IPS-NIHi11 (cell line): ENCODE measurements around the gene TMEM235.

Experiments
- DNase-seq: peaks from one replicate; pipeline ENCODE4 v3.0.0; 2012; ENCODE audit warnings: mixed read lengths, low spot score

TMEM235 gene

DNA sequence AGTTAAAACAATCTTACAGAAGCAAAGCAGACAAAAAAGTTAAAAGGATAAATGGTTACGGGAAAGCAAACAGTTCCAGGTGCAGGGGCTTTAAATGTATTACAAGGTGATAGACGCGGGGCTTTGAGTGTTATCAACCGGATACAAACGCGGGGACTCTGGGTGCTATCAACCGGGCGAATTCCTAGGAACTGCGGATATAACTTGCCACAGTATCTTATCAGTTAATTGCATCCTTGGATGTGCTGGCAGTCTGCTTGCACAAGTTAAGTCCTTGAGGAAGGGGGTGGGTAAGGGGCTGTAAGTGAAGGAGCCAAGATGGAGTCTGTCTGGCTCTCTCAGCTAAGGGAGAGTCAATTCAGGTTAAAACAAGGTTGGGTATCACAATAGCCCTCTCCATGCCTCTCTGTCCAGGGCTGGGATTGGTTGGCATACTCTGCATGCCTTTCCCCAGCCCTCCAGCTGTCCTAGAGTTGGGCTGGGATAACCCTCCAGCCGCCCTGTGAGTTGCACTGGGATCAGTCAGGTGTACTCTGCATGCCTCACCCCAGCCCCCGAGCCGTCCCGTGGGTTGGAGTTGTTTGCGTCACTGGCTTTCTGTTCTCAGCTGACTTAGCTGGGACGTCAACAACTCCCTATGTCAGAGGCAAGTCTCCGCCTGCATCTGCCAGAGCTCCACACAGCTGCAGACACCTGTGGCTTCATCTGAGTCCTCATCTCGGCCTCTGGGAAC, 40.9 kb downstream of the TMEM235 start:
- DNase-seq: peak; percentile 66

DNA sequence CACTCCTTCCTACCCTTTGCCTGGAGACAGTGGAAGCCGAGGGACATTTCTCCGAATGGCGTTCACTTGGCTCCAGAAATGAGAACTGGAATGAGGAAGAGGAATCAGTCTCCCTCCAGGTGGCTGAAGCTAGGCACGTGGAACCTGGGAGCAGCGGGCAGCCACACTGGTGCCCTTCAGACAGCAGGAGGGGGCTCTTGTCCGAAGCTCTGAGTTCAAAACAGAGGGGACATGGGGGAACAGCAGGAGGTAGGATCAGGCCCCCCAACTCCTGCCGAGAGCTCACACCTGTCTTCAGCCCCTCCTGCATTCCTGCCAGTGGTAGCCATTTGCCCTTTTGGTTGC, 41.5 kb downstream of the TMEM235 start:
- no peak for DNase-seq

DNA sequence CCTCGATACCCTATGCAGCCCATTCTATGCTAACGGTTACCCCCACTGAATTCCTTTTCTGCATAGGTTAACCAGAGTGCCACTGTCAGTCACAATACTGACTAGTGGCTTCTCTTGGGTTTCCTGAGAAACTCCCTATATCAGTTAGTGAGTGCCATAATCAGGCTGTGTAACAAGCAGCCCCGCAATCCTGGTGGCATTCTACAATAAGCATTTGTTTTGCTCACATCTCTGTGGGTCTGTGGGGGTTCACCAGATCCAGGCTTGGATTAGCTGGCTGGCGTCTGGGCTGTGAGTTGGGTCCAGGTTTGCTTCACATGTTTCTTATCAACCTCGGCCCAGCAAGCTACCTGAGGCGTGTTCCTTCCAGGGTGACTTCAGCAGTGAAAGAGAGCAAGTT, 42.4 kb downstream of the TMEM235 start:
- no peak for DNase-seq

DNA sequence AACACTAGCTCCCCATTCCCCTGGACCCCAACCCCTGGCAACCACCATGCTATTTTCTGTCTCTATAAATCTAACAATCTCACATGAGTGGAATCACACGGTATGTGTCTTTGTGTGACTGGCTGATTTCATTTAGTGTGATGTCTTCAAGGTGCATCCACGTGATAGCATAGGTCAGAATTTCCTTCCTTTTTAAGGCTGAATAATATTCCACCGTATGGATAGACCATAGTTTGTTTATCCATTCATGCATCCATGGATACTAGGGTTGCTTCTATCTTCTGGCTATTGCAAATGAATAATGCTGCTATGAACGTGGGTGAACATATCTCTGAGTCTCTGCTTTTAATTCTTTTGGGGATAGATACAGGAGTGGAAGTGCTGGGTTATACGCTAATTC, 43.9 kb downstream of the TMEM235 start:
- no peak for DNase-seq

DNA sequence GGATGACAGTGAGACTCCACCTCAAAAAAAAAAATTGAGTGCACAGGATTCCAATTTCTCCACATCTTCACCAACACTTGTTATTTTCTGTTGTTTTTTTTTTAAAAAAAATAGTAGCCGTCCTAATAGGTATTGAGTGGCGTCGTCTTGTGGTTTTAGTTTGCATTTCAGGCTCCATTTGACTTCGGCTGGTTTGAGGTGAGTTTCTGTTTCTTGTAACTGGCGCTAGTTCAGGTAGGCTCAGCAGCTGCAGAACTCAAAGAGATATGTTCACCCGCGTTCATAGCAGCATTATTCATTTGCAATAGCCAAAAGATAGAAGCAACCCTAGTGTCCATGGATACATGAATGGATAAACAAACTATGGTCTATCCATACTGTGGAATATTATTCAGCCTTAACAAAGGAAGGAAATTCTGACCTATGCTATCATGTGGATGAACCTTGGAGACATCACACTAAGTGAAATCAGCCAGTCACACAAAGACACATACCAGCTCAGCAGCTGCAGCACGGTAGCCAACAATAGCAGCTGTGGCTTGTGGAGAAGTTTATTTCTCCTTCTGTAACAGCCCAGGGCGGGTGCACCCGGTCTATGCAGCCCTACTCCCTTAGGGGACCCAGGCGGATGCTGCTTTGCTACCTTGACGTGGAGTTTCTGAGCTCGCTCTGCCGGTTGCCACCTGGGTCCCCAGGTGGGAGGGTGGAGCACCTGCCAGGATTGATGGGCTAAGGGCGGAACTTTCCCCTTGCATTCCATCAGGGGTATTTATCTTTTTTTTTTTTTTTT, 44.9 kb downstream of the TMEM235 start:
- no peak for DNase-seq

DNA sequence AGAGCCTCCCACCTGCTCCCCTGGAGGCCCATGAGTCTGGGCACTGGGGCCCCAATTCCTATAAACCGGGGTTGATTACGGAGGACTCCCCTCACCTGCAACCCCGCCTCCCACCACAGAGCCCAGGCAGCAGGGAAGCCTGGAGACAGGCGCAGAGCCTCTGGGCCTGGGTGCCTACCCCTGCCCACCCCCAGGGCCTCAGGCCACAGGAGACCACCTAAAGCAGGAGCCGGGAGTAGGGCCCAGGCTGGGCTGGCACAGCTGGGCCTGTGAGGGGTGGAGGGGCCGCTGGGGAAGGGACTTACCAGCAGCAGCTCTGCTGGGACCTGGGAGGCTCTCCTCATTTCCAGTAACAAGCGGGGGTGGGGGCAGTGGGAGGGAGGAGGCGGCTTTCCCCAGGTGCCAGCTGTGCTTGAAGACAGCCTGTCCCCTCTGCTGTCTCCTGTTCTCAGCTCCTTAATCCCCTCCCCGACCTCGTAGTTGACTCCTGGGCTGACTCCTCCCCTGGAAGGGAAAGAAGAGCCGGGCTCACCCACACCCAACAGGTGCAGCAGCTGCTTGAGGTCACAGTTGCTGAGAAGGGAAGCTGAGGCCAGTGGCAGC, 46.8 kb downstream of the TMEM235 start:
- DNase-seq: no peak

DNA sequence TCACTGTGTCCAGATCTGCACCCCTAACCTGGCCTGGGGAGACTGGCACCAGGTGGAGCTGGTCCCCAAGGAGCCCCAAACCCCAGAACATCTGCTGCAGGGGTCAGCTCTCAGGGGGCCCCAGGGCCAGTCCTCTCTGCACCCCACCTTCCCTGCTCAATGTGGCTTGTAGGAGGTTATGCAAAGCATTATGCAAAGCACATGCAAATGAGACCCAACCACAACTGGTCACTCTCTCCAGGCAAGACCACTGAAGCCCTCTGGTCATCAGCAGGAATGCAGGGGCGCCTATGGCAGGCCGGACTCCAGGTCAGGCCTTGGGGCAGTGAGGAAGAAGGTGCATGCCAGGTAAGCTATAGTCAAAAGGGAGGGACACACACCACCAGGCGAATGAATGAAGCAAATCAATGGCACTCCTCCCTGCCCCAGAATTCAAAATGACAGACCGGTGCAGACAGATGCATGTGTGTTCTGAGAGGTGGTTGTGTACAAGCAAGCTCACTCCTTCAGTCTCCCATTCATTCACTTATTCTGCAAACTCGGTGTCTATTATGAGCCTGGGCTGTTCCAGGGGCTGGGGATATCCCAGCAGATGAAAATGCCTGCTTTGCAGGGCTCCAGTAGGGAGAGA, 48.0 kb downstream of the TMEM235 start:
- no peak for DNase-seq

DNA sequence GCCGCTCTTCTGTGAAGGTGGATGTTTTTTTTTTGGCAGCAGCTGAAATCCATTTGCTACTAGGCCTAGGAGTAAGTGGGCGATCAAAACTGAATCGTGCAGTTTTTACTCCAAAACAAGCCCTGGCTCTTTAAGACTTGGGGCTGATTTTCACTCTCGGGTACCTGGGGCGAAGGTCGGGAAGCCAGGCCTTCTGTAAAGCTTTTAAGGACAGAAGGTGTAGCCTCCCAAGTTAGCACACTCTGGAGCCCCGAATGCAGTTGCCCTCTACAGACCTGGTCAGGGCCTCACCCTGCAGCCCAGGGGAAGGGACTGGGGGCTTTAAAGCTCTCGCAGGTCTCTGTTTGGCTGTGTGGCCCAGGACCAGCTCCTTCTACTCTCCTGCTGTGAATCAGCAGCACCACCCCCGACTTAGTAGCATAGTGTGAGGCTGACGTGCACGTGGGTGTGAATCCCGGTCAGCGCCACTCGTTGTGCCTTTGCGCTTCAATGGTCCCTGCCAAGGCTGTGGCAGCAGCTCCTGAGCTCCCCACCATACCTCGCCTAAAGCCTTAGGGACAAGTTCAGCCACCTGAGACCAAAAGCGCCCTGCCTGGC, 49.9 kb downstream of the TMEM235 start:
- no peak for DNase-seq

DNA sequence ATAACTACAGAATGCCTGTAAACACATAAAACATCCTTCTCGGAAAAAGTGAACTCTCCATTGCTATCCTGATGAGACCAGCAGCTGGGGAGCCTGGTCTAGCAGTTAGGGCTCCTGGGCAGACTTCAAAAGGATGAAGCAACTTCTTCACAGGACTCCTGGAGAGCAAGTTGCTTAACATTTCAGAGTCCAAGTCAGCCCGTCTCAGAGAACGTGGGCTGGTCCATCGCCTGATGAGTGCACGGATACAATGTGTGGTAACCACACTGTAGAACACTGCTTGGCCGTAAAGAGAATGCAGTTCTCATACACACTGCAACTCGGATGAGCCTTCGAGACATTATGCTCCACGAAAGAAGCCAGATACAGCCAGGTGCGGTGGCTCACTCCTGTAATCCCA, 52.7 kb downstream of the TMEM235 start:
- DNase-seq: no peak

DNA sequence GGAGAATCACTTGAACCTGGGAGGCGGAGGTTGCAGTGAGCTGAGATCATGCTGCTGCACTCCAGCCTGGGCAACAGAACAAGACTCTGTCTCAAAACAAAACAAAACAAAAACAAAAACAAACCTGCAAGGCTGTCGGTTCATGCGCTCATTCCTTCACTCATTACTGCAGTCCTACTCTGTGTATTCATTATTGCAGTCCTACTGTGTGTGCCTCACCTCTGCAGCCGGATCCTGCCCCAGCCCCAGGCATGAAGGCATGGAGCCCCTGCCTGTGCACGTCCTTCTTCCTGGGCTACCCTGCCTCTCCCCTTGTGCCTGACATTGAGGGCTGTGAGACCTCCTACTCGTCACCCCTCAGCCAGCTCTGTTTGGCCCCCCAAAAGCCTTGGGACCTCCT, 57.6 kb downstream of the TMEM235 start:
- no peak for DNase-seq

DNA sequence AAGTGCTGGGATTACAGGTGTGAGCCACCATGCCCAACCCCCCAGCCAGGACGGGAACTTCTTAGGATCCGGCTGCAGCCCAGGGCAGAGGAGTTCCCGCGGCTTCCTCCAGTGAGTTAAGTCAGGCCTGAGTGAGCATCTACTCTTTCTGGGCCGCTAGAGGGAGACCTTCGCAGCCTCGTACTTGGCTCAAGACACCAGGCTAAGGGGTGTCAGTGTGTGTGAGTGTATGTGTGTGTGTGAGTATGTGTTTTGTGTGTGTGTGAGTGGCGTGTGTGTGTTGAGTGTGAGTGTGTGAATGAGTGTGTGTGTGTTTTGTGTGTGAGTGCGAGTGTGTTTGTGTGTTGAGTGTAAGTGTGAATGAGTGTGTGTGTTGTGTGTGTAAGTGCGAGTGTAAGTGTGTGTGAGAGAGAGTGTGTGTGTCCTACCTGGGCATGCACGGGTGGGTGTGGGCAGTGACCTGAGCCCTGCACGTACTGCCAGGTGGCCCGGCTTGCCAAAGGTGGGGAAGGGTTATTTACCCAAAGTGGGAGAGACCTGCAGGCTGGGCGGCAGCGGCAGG, 58.5 kb downstream of the TMEM235 start:
- peak; percentile 89 for DNase-seq
